GM18951 (cell line): Measurements from ENCODE around the gene STC2.

Experiments used
- POLR2A ChIP-seq: IDR thresholded peaks from 4 replicates; pipeline ENCODE4 v1.6.1; 2011; ENCODE audit warnings: mild to moderate bottlenecking; ENCODE audit not compliant: insufficient read length, insufficient read depth; ENCODE audit errors: extremely low read depth
- in situ Hi-C: fragments of 300-500 bp; cut with MboI; formaldehyde crosslinking; loops from one replicate; pipeline ENCODE4 v1.12.0; 2022; ENCODE audit warnings: low sequenced_read_pairs, mixed read lengths, inconsistent platforms; ENCODE audit not compliant: unreplicated experiment

STC2 gene

GRCh38 chr5:173324115-173325001 lies 3.9 kb downstream of the STC2 start:
- in situ Hi-C loops, result loop anchor here (25.0 kb wide), 1 partner anchor 337 kb away; the partner anchor contains the start of gene ATP6V0E1
- TF ChIP-seq POLR2A, result peak; percentile 26

- TF ChIP-seq POLR2A, result no peak
- in situ Hi-C loops, result no loop called here
Measured at GRCh38 chr5:173323799-173324114, 4.5 kb downstream of the STC2 start.

GRCh38 chr5:173323106-173323798 lies 5.0 kb downstream of the STC2 start:
- TF ChIP-seq POLR2A, result no peak
- in situ Hi-C loops, result no loop called here

GRCh38 chr5:173321886-173322285 lies 6.3 kb downstream of the STC2 start:
- in situ Hi-C loops, result no loop called here
- TF ChIP-seq POLR2A, result no peak

- in situ Hi-C loops, result no loop called here
- TF ChIP-seq POLR2A, result no peak
Measured at GRCh38 chr5:173320259-173320658, 8.0 kb downstream of the STC2 start.

GRCh38 chr5:173319646-173320045 lies 8.6 kb downstream of the STC2 start:
- TF ChIP-seq POLR2A, result no peak
- in situ Hi-C loops, result no loop called here

GRCh38 chr5:173318881-173319620 lies 9.2 kb downstream of the STC2 start:
- no peak for TF ChIP-seq POLR2A
- in situ Hi-C loops, result no loop called here

- in situ Hi-C loops, result no loop called here
- TF ChIP-seq POLR2A, result no peak
Measured at GRCh38 chr5:173318330-173318729, 9.9 kb downstream of the STC2 start.

GRCh38 chr5:173317852-173318251 lies 10.4 kb downstream of the STC2 start:
- in situ Hi-C loops, result no loop called here
- no peak for TF ChIP-seq POLR2A

- in situ Hi-C loops, result no loop called here
- no peak for TF ChIP-seq POLR2A
Measured at GRCh38 chr5:173317091-173317730, 11.0 kb downstream of the STC2 start.

- TF ChIP-seq POLR2A, result no peak
Measured at GRCh38 chr5:173316339-173317020, 11.7 kb downstream of the STC2 start.

GRCh38 chr5:173315495-173316338 lies 12.5 kb downstream of the STC2 start:
- in situ Hi-C loops, result no loop called here
- TF ChIP-seq POLR2A, result no peak

More at GRCh38 chr5:173316339-173317020, 11.7 kb downstream of the STC2 start:
- in situ Hi-C loops, result no loop called here
